Uterus (tissue), 4 donors: Measurements from ENCODE around the gene MAPKAPK2. TPM values are rescaled to one million over a fixed set of nuclear protein-coding genes. Genes with fewer than 3 reads are reported as not detected.

Source experiments
- DNase-seq, 2 donors: peaks; one replicate each; pipeline ENCODE4 v3.0.0-alpha.2; 2019 to 2020
- H3K27ac ChIP-seq, 2 donors: fragments of 200-600 bp; sonication (generic); 1 replicate in 1 of 2; 2 replicates in 1 of 2; pipeline ENCODE4 v1.5.1; 2016 to 2018
- H3K27me3 ChIP-seq, 2 donors: fragments of 200-600 bp; sonication (generic); one replicate each; pipeline ENCODE4 v1.5.1; 2018 to 2019; ENCODE audit warnings: control low read depth in 1 of 2
- H3K36me3 ChIP-seq, 2 donors: fragments of 200-600 bp; sonication (generic); one replicate each; pipeline ENCODE4 v1.5.1; 2019; ENCODE audit warnings: control low read depth in 1 of 2
- H3K4me1 ChIP-seq, 2 donors: fragments of 200-600 bp; sonication (generic); one replicate each; pipeline ENCODE4 v1.5.1; 2018 to 2019; ENCODE audit warnings: control low read depth in 1 of 2
- H3K4me3 ChIP-seq, 2 donors: fragments of 200-600 bp; sonication (generic); 1 replicate in 1 of 2; 2 replicates in 1 of 2; pipeline ENCODE4 v1.5.1; 2018 to 2019; ENCODE audit warnings: mild to moderate bottlenecking in 1 of 2
- H3K9me3 ChIP-seq, 2 donors: fragments of 200-600 bp; sonication (generic); one replicate each; pipeline ENCODE4 v1.5.1; 2019; ENCODE audit warnings: control low read depth in 1 of 2
- CTCF ChIP-seq, 4 experiments: fragments of 200-600 bp in 2 of 4; fragments of 450-650 bp in 2 of 4; sonication (generic) in 2 of 4; IDR thresholded peaks; one replicate each; pipeline ENCODE4 v1.5.1; 2016 to 2019; ENCODE audit warnings: antibody characterized with exemption in 4 of 4, mild to moderate bottlenecking in 2 of 4, moderate library complexity in 1 of 4
- POLR2A ChIP-seq, 2 donors: fragments of 450-650 bp; IDR thresholded peaks; one replicate each; pipeline ENCODE4 v1.6.1; 2016; ENCODE audit warnings: antibody characterized with exemption in 2 of 2, mild to moderate bottlenecking in 1 of 2, moderate library complexity in 1 of 2
- intact Hi-C: fragments of 100-400 bp; cut with DNase I; formaldehyde crosslinking; loops from one replicate; pipeline ENCODE4 v1.15.1; 2023; ENCODE audit warnings: low total_unique reads
- total RNA-seq, 4 donors: library from RNA; depleted of rRNA in 3 of 4; stranded (reverse); fragments of >200 nt in 3 of 4; gene quantifications; one replicate each; pipeline versions ENCODE4 v1.1.0 to v1.2.4, GENCODE V29; 2014 to 2023
- donor health status: DM: yes; HTN: yes; CAD: no.

MAPKAPK2 gene
- total RNA-seq, 4 donors from 2014 or later = 17.1 to 89.2 (median 27.4) TPM

- no peak overlapping the region for H3K4me3 ChIP-seq
- no peak overlapping the region for H3K27ac ChIP-seq
- H3K9me3 ChIP-seq = no peaks in the 10 kb centered on the region
- no peak for TF ChIP-seq CTCF (IDR thresholded peaks at IDR 0.05)
- TF ChIP-seq POLR2A (IDR thresholded peaks at IDR 0.05) = no peak
- H3K36me3 ChIP-seq = no peaks in the 10 kb centered on the region
- H3K4me1 ChIP-seq = peaks cover 0 to 27% of the 10 kb centered on the region in 2 donors
- DNase-seq = no peak
- no peaks in the 10 kb centered on the region for H3K27me3 ChIP-seq
- intact Hi-C loops = no loop called here
These were observed 19.0 kb downstream of the MAPKAPK2 start for GRCh38 chr1:206703661-206704060.

GRCh38 chr1:206704226-206704625, 19.5 kb downstream of the MAPKAPK2 start:
- TF ChIP-seq POLR2A (IDR thresholded peaks at IDR 0.05) = no peak
- no peak for TF ChIP-seq CTCF (IDR thresholded peaks at IDR 0.05)
- no peaks in the 10 kb centered on the region for H3K36me3 ChIP-seq
- H3K27ac ChIP-seq = no peak overlapping the region
- peaks cover 0 to 27% of the 10 kb centered on the region in 2 donors for H3K4me1 ChIP-seq
- H3K27me3 ChIP-seq = no peaks in the 10 kb centered on the region
- no peak for DNase-seq
- H3K4me3 ChIP-seq = no peak overlapping the region
- no peaks in the 10 kb centered on the region for H3K9me3 ChIP-seq
- intact Hi-C loops = no loop called here

- TF ChIP-seq CTCF (IDR thresholded peaks at IDR 0.05) (no peak), POLR2A (IDR thresholded peaks at IDR 0.05) (no peak)
- no peak for DNase-seq
- Histone ChIP-seq H3K27me3 (no peaks in the 10 kb centered on the region), H3K27ac (peak overlapping the region; percentile 14 to 58), H3K36me3 (no peaks in the 10 kb centered on the region), H3K4me1 (peaks cover 0 to 27% of the 10 kb centered on the region in 2 donors), H3K9me3 (no peaks in the 10 kb centered on the region), H3K4me3 (no peak overlapping the region)
- intact Hi-C loops = no loop called here
These were observed 20.5 kb downstream of the MAPKAPK2 start for GRCh38 chr1:206705191-206705590.

- Histone ChIP-seq H3K27me3 (no peaks in the 10 kb centered on the region), H3K9me3 (no peaks in the 10 kb centered on the region), H3K4me1 (peaks cover 0 to 27% of the 10 kb centered on the region in 2 donors), H3K27ac (peak overlapping the region; percentile 14 to 58), H3K4me3 (no peak overlapping the region), H3K36me3 (no peaks in the 10 kb centered on the region)
- no peak for TF ChIP-seq POLR2A (IDR thresholded peaks at IDR 0.05)
- TF ChIP-seq CTCF (IDR thresholded peaks at IDR 0.05) = no peak
- intact Hi-C loops = no loop called here
- no peak for DNase-seq
These were observed 21.1 kb downstream of the MAPKAPK2 start for GRCh38 chr1:206705726-206706297.

- peak; percentile 46 to 73 for DNase-seq
- H3K36me3 ChIP-seq = no peaks in the 10 kb centered on the region
- H3K4me3 ChIP-seq = no peak overlapping the region
- intact Hi-C loops = no loop called here
- no peak for TF ChIP-seq POLR2A (IDR thresholded peaks at IDR 0.05)
- TF ChIP-seq CTCF (IDR thresholded peaks at IDR 0.05) = no peak
- no peaks in the 10 kb centered on the region for H3K9me3 ChIP-seq
- H3K27me3 ChIP-seq = no peaks in the 10 kb centered on the region
- H3K4me1 ChIP-seq = peaks cover 0 to 27% of the 10 kb centered on the region in 2 donors
- H3K27ac ChIP-seq = peak overlapping the region; percentile 14 to 28
These were observed 21.6 kb downstream of the MAPKAPK2 start for GRCh38 chr1:206706298-206706791.
